Ascending aorta (tissue), 2 donors: ENCODE results near the gene AAMP. TPM values are rescaled to one million over a fixed set of nuclear protein-coding genes. Genes with fewer than 3 reads are reported as not detected.

Source experiments
- DNase-seq, 2 donors: peaks; one replicate each; pipeline ENCODE4 v3.0.0-alpha.2; 2019; ENCODE audit warnings: low spot score in 2 of 2
- H3K27ac ChIP-seq, 2 donors: fragments of 200-600 bp; sonication (generic); one replicate each; pipeline ENCODE4 v1.5.1; 2016 to 2017; ENCODE audit warnings: mild to moderate bottlenecking in 1 of 2
- H3K27me3 ChIP-seq: fragments of 200-600 bp; sonication (generic); one replicate; pipeline ENCODE4 v1.5.1; 2017
- H3K36me3 ChIP-seq, 2 donors: fragments of 200-600 bp; sonication (generic); one replicate each; pipeline ENCODE4 v1.5.1; 2016
- H3K4me1 ChIP-seq, 2 donors: fragments of 200-600 bp; sonication (generic); one replicate each; pipeline ENCODE4 v1.5.1; 2016 to 2017; ENCODE audit warnings: mild to moderate bottlenecking in 1 of 2
- H3K4me3 ChIP-seq, 2 donors: fragments of 200-600 bp; sonication (generic); one replicate each; pipeline ENCODE4 v1.5.1; 2016 to 2017; ENCODE audit warnings: mild to moderate bottlenecking in 1 of 2
- H3K9me3 ChIP-seq, 2 donors: fragments of 200-600 bp; sonication (generic); one replicate each; pipeline ENCODE4 v1.5.1; 2016
- CTCF ChIP-seq, 3 experiments: fragments of 200-600 bp in 2 of 3; fragments of 450-650 bp in 1 of 3; sonication (generic) in 2 of 3; IDR thresholded peaks; one replicate each; pipeline ENCODE4 v1.5.1; 2016 to 2019; ENCODE audit warnings: antibody characterized with exemption in 3 of 3, mild to moderate bottlenecking in 1 of 3, moderate library complexity in 1 of 3
- intact Hi-C: fragments of 100-400 bp; cut with DNase I; formaldehyde crosslinking; loops from one replicate; pipeline ENCODE4 v1.15.1; 2023
- total RNA-seq: library from RNA; depleted of rRNA; stranded (reverse); fragments of >200 nt; gene quantifications from one replicate; pipeline ENCODE4 v1.1.0, GENCODE V29; 2016

The AAMP gene
- total RNA-seq, 1 donor from 2014 or later = 73.7 TPM

GRCh38 chr2:218280260-218280870, 10.4 kb upstream of the AAMP start:
- DNase-seq = no peak
- H3K27me3 ChIP-seq = no peaks in the 10 kb centered on the region
- peaks cover 65 to 77% of the 10 kb centered on the region in 2 donors for H3K36me3 ChIP-seq
- H3K4me1 ChIP-seq = peaks cover 32 to 52% of the 10 kb centered on the region in 2 donors
- H3K27ac ChIP-seq = peak overlapping the region; percentile 80 to 98
- intact Hi-C loops = no loop called here
- no peak overlapping the region for H3K4me3 ChIP-seq
- TF ChIP-seq CTCF (IDR thresholded peaks at IDR 0.05) = no peak
- H3K9me3 ChIP-seq = no peaks in the 10 kb centered on the region

- Histone ChIP-seq H3K9me3 (no peaks in the 10 kb centered on the region), H3K27ac (peak overlapping the region; percentile 80 to 98), H3K36me3 (peaks cover 81 to 93% of the 10 kb centered on the region in 2 donors), H3K27me3 (no peaks in the 10 kb centered on the region), H3K4me1 (peaks cover 18 to 38% of the 10 kb centered on the region in 2 donors), H3K4me3 (no peak overlapping the region)
- intact Hi-C loops = no loop called here
- no peak for DNase-seq
- no peak for TF ChIP-seq CTCF (IDR thresholded peaks at IDR 0.05)
These were observed 8.8 kb upstream of the AAMP start for GRCh38 chr2:218278531-218279360.

- intact Hi-C loops = no loop called here
- no peak overlapping the region for H3K4me3 ChIP-seq
- no peak for TF ChIP-seq CTCF (IDR thresholded peaks at IDR 0.05)
- H3K27ac ChIP-seq = peak overlapping the region; percentile 71 to 80
- H3K4me1 ChIP-seq = peaks cover 11 to 35% of the 10 kb centered on the region in 2 donors
- no peaks in the 10 kb centered on the region for H3K27me3 ChIP-seq
- H3K9me3 ChIP-seq = no peaks in the 10 kb centered on the region
- H3K36me3 ChIP-seq = peaks cover 82 to 88% of the 10 kb centered on the region in 2 donors
- DNase-seq = no peak
These were observed 8.0 kb upstream of the AAMP start for GRCh38 chr2:218277921-218278320.

GRCh38 chr2:218276986-218277755, 7.2 kb upstream of the AAMP start:
- peaks cover 9 to 33% of the 10 kb centered on the region in 2 donors for H3K4me1 ChIP-seq
- DNase-seq = no peak
- H3K4me3 ChIP-seq = no peak overlapping the region
- no peaks in the 10 kb centered on the region for H3K9me3 ChIP-seq
- H3K36me3 ChIP-seq = peaks cover 82 to 87% of the 10 kb centered on the region in 2 donors
- H3K27me3 ChIP-seq = no peaks in the 10 kb centered on the region
- H3K27ac ChIP-seq = peak overlapping the region; percentile 71 to 80
- no peak for TF ChIP-seq CTCF (IDR thresholded peaks at IDR 0.05)
- intact Hi-C loops = no loop called here

GRCh38 chr2:218275371-218276072, 5.6 kb upstream of the AAMP start:
- Histone ChIP-seq H3K36me3 (peaks cover 68 to 71% of the 10 kb centered on the region in 2 donors), H3K27me3 (no peaks in the 10 kb centered on the region), H3K4me3 (no peak overlapping the region), H3K27ac (peak overlapping the region; percentile 74 to 80), H3K4me1 (peaks cover 12 to 31% of the 10 kb centered on the region in 2 donors), H3K9me3 (no peaks in the 10 kb centered on the region)
- intact Hi-C loops = no loop called here
- DNase-seq = no peak
- no peak for TF ChIP-seq CTCF (IDR thresholded peaks at IDR 0.05)
